PC-3 (cell line): ENCODE results near the gene PIAS3.

ENCODE experiments used
- EZH2 ChIP-seq: fragments of 300-600 bp; sonication (generic); IDR thresholded peaks from one replicate; pipeline ENCODE4 v1.6.1; 2017; ENCODE audit warnings: antibody characterized with exemption, mild to moderate bottlenecking, low read length; ENCODE audit not compliant: unreplicated experiment
- EZH2phosphoT487 ChIP-seq: fragments of 300-600 bp; sonication (generic); IDR thresholded peaks from 2 replicates; pipeline ENCODE4 v1.6.1; 2018; ENCODE audit warnings: mild to moderate bottlenecking, antibody characterized with exemption, low read length, borderline replicate concordance
- TF ChIP-seq, protein P1 (sequence below): fragments of 300-600 bp; sonication (generic); conservative IDR thresholded peaks from 2 replicates; pipeline ENCODE4 v1.5.1; 2017; ENCODE audit warnings: antibody characterized with exemption, low read depth, mild to moderate bottlenecking, low read length

DNA sequence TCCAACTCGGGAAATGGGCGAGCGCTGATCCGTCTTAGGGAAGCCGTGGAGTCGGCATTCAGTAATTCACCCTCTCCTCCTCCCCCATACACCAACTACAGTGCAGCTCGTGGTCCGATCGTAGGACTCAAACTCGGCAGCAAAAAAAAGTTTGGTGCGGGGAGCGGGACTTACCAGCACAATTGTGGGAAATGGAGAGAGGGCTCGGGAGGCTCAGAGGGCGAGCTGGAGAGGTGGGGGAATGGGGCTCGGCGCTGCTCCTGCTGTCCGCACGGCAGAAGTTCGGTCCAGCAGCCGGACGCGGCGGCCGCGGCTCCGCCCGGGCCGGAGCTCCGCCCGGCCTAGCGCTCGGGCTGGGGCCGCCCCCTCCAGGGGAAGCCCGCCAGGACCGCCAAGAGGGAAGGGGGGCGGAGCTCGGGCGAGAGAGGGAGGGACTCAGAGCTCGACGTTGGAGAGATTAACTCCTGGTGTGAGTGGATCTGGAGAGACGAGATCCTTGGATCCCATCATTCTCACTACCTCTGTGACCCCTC is 676 bp upstream of the PIAS3 start:
- TF ChIP-seq, protein P1, sequence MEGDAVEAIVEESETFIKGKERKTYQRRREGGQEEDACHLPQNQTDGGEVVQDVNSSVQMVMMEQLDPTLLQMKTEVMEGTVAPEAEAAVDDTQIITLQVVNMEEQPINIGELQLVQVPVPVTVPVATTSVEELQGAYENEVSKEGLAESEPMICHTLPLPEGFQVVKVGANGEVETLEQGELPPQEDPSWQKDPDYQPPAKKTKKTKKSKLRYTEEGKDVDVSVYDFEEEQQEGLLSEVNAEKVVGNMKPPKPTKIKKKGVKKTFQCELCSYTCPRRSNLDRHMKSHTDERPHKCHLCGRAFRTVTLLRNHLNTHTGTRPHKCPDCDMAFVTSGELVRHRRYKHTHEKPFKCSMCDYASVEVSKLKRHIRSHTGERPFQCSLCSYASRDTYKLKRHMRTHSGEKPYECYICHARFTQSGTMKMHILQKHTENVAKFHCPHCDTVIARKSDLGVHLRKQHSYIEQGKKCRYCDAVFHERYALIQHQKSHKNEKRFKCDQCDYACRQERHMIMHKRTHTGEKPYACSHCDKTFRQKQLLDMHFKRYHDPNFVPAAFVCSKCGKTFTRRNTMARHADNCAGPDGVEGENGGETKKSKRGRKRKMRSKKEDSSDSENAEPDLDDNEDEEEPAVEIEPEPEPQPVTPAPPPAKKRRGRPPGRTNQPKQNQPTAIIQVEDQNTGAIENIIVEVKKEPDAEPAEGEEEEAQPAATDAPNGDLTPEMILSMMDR: no peak
- TF ChIP-seq EZH2phosphoT487 (no peak), EZH2 (no peak)
